Tibial artery (tissue), 4 donors: ENCODE results near the gene PIM1.
"Not testable (repeated sequence)": the region's sequence is repeated elsewhere in the genome, so short reads cannot be mapped to it uniquely, and the experiment has no call there.

Experiments
- DNase-seq, 2 donors: peaks; one replicate each; pipeline ENCODE4 v3.0.0-alpha.2; 2019
- H3K27ac ChIP-seq, 2 donors: fragments of 200-600 bp; sonication (generic) in 1 of 2; 1 replicate in 1 of 2; 2 replicates in 1 of 2; pipeline ENCODE4 v1.5.1; 2018 to 2019; ENCODE audit warnings: mild to moderate bottlenecking in 1 of 2
- H3K27me3 ChIP-seq, 2 donors: fragments of 200-600 bp; sonication (generic) in 1 of 2; one replicate each; pipeline versions ENCODE4 v1.5.1 to v1.6.0; 2016 to 2019
- H3K36me3 ChIP-seq, 3 donors: fragments of 200-600 bp; sonication (generic) in 2 of 3; one replicate each; pipeline ENCODE4 v1.5.1; 2016 to 2019; ENCODE audit warnings: mild to moderate bottlenecking in 2 of 3
- H3K4me1 ChIP-seq, 4 donors: fragments of 200-600 bp; sonication (generic) in 2 of 4; 1 replicate in 3 of 4; 2 replicates in 1 of 4; pipeline ENCODE4 v1.5.1; 2016 to 2019
- H3K4me3 ChIP-seq, 2 donors: fragments of 200-600 bp; sonication (generic) in 1 of 2; 1 replicate in 1 of 2; 2 replicates in 1 of 2; pipeline ENCODE4 v1.5.1; 2018 to 2019; ENCODE audit warnings: mild to moderate bottlenecking in 2 of 2
- H3K9me3 ChIP-seq, 3 donors: fragments of 200-600 bp; sonication (generic) in 1 of 3; one replicate each; pipeline ENCODE4 v1.5.1; 2016 to 2019
- intact Hi-C: fragments of 100-400 bp; cut with DNase I; formaldehyde crosslinking; loops from one replicate; pipeline ENCODE4 v1.15.0; 2023; ENCODE audit warnings: low total_unique reads
- TF ChIP-seq, protein P1 (sequence below), 2 experiments: fragments of 200-600 bp in 1 of 2; fragments of 450-650 bp in 1 of 2; IDR thresholded peaks; one replicate each; pipeline ENCODE4 v1.5.1; 2017 to 2019; ENCODE audit warnings: antibody characterized with exemption in 2 of 2, mild to moderate bottlenecking in 1 of 2, moderate library complexity in 1 of 2

PIM1 gene

GRCh38 chr6:37192666-37193065 is 22.7 kb downstream of the PIM1 start:
- Histone ChIP-seq H3K27ac (no peak overlapping the region), H3K4me3 (no peak overlapping the region), H3K9me3 (no peaks in the 10 kb centered on the region), H3K27me3 (no peaks in the 10 kb centered on the region), H3K4me1 (no peaks in the 10 kb centered on the region), H3K36me3 (no peaks in the 10 kb centered on the region)
- intact Hi-C loops = no loop called here
- TF ChIP-seq, protein P1, sequence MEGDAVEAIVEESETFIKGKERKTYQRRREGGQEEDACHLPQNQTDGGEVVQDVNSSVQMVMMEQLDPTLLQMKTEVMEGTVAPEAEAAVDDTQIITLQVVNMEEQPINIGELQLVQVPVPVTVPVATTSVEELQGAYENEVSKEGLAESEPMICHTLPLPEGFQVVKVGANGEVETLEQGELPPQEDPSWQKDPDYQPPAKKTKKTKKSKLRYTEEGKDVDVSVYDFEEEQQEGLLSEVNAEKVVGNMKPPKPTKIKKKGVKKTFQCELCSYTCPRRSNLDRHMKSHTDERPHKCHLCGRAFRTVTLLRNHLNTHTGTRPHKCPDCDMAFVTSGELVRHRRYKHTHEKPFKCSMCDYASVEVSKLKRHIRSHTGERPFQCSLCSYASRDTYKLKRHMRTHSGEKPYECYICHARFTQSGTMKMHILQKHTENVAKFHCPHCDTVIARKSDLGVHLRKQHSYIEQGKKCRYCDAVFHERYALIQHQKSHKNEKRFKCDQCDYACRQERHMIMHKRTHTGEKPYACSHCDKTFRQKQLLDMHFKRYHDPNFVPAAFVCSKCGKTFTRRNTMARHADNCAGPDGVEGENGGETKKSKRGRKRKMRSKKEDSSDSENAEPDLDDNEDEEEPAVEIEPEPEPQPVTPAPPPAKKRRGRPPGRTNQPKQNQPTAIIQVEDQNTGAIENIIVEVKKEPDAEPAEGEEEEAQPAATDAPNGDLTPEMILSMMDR (IDR thresholded peaks at IDR 0.05) = no peak
- DNase-seq = no peak

GRCh38 chr6:37194886-37195285 is 24.9 kb downstream of the PIM1 start:
- H3K27me3 ChIP-seq, H3K4me1 ChIP-seq, H3K27ac ChIP-seq, H3K9me3 ChIP-seq, DNase-seq, H3K4me3 ChIP-seq, H3K36me3 ChIP-seq, intact Hi-C loops: not testable (repeated sequence)

DNA sequence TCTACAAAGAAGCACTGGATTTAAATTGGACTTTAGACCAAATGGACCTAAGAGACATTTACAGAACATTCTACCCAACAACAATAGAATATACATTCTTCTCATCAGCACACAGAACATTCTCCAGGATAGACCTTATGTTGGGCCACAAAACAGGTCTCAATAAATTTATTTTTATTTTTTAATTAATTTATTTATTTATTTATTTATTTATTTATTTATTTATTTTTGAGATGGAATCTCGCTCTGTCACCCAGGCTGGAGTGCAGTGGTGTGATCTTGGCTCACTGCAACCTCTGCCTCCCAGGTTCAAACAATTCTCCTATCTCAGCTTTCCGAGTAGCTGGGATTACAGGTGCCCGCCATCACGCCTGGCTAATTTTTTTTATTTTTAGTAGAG is 26.5 kb downstream of the PIM1 start:
- DNase-seq, H3K4me3 ChIP-seq, H3K27ac ChIP-seq, H3K9me3 ChIP-seq, intact Hi-C loops, H3K27me3 ChIP-seq, H3K4me1 ChIP-seq, H3K36me3 ChIP-seq: not testable (repeated sequence)

DNA sequence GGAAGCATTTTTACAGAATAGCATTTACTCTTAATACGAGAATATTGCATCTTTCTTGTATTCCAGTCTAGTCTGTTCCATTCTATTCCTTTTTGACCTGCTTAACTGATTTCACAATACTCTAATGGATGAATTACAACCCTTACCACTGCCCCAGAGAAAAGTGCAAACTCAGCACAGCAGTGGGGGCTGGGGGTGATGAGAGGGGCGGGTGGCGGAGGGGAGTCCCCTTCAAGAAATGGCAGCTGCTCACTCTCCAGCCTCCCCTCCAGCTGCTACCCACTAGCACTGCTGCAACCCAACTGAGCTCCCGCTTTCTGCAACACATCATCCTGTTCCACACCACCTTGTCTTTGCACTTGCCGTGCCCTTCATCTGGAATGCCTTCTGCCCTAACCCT is 30.1 kb downstream of the PIM1 start:
- H3K36me3 ChIP-seq = no peaks in the 10 kb centered on the region
- intact Hi-C loops = loop anchor here (10.0 kb wide), 1 partner anchor 145 kb away; no protein-coding TSS in a partner anchor
- no peaks in the 10 kb centered on the region for H3K27me3 ChIP-seq
- no peaks in the 10 kb centered on the region for H3K4me1 ChIP-seq
- H3K9me3 ChIP-seq = no peaks in the 10 kb centered on the region
- H3K4me3 ChIP-seq = no peak overlapping the region
- TF ChIP-seq, protein P1 (IDR thresholded peaks at IDR 0.05) = no peak
- DNase-seq = no peak
- no peak overlapping the region for H3K27ac ChIP-seq

GRCh38 chr6:37201726-37202125 is 31.8 kb downstream of the PIM1 start:
- H3K4me3 ChIP-seq = no peak overlapping the region
- H3K27ac ChIP-seq = no peak overlapping the region
- no peaks in the 10 kb centered on the region for H3K27me3 ChIP-seq
- no peaks in the 10 kb centered on the region for H3K9me3 ChIP-seq
- intact Hi-C loops = loop anchor here (10.0 kb wide), 1 partner anchor 147 kb away; no protein-coding TSS in a partner anchor
- no peaks in the 10 kb centered on the region for H3K36me3 ChIP-seq
- H3K4me1 ChIP-seq = no peaks in the 10 kb centered on the region
- DNase-seq = no peak
- TF ChIP-seq, protein P1 (IDR thresholded peaks at IDR 0.05) = no peak

DNA sequence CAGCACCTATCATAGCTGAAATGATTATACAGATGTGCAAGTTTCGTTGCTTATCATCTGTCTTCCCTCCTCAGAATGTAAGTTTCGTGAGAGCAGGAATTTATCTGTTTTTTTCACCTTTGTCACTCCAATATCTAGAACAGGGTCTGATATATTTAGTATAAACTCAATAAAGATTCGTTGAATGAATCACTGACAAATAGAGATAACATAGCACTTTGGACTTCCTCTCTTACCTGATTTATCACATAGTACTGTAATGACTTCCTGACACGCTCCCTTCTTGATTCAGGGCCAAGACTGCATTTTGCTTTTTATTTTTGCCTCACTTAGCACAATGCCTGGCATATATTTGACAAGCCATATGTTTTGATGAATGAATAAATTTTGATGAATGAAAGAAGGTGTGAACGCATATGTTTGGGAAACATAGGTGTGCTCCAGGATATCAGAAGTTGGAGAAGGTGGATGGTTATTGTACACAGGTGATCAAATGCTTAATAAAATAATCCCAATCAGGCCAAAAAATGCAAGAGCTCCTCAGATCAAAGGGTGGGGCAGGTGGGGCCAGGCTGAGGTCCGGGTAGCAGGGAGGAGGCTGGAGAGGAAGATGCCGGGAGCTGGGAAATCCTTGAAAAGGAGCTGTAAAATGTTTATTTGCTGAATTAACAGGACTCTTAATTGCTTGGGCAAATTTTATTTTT is 33.0 kb downstream of the PIM1 start:
- no peaks in the 10 kb centered on the region for H3K4me1 ChIP-seq
- TF ChIP-seq, protein P1 (IDR thresholded peaks at IDR 0.05) = no peak
- H3K9me3 ChIP-seq = no peaks in the 10 kb centered on the region
- H3K27ac ChIP-seq = no peak overlapping the region
- H3K36me3 ChIP-seq = no peaks in the 10 kb centered on the region
- H3K4me3 ChIP-seq = no peak overlapping the region
- H3K27me3 ChIP-seq = no peaks in the 10 kb centered on the region
- DNase-seq = no peak
- intact Hi-C loops = loop anchor here (10.0 kb wide), 1 partner anchor 148 kb away; no protein-coding TSS in a partner anchor
